Neuronal stem cell (in vitro differentiated cells): ENCODE results near the gene NTRK3.
"Not testable (repeated sequence)": the region's sequence is repeated elsewhere in the genome, so short reads cannot be mapped to it uniquely, and the experiment has no call there.

Experiments used
- DNase-seq: peaks from one replicate; pipeline ENCODE4 v3.0.0-alpha.2; 2013; ENCODE audit warnings: low spot score
- H2AFZ ChIP-seq: one replicate; pipeline ENCODE4 v1.6.1; 2013; ENCODE audit warnings: mild to moderate bottlenecking, low read length, inconsistent platforms
- H2AK5ac ChIP-seq: 2 replicates; pipeline ENCODE4 v1.6.1; 2013; ENCODE audit warnings: low read depth, mild to moderate bottlenecking, inconsistent platforms, low read length, moderate library complexity, mixed read lengths
- H2BK120ac ChIP-seq: 2 replicates; pipeline ENCODE4 v1.6.1; 2013; ENCODE audit warnings: low read depth, mild to moderate bottlenecking, inconsistent platforms, low read length, moderate library complexity, mixed read lengths
- H2BK12ac ChIP-seq: one replicate; pipeline ENCODE4 v1.6.1; 2013; ENCODE audit warnings: low read length, inconsistent platforms
- H2BK15ac ChIP-seq: 2 replicates; pipeline ENCODE4 v1.6.1; 2013; ENCODE audit warnings: mild to moderate bottlenecking, low read length, inconsistent platforms, mixed read lengths
- H2BK5ac ChIP-seq: one replicate; pipeline ENCODE4 v1.6.1; 2013; ENCODE audit warnings: inconsistent platforms, mild to moderate bottlenecking, low read length, moderate library complexity
- H3K14ac ChIP-seq: one replicate; pipeline ENCODE4 v1.6.1; 2013; ENCODE audit warnings: low read length, inconsistent platforms
- H3K18ac ChIP-seq: 2 replicates; pipeline ENCODE4 v1.6.1; 2013; ENCODE audit warnings: low read length, inconsistent platforms
- H3K23ac ChIP-seq: 2 replicates; pipeline ENCODE4 v1.6.1; 2013; ENCODE audit warnings: low read depth, mild to moderate bottlenecking, mixed read lengths, low read length, inconsistent platforms; ENCODE audit not compliant: poor library complexity
- H3K27ac ChIP-seq: replicated peaks from 3 replicates; pipeline ENCODE4 v1.5.1; 2013; ENCODE audit warnings: low read length, inconsistent platforms
- H3K27me3 ChIP-seq, 3 experiments: 2 replicates each; pipeline ENCODE4 v1.6.1; 2013; ENCODE audit warnings: low read length in 3 of 3, mild to moderate bottlenecking in 2 of 3, inconsistent platforms in 1 of 3, low read depth in 1 of 3, mixed read lengths in 1 of 3, moderate library complexity in 1 of 3; ENCODE audit not compliant: control insufficient read depth in 3 of 3, insufficient read depth in 3 of 3
- H3K36me3 ChIP-seq, 2 donors: replicated peaks in 1 of 2; 2 replicates each; pipeline ENCODE4 v1.6.1; 2013; ENCODE audit warnings: low read length in 2 of 2; ENCODE audit not compliant: control insufficient read depth in 2 of 2, insufficient read depth in 2 of 2
- H3K4ac ChIP-seq: 2 replicates; pipeline ENCODE4 v1.6.1; 2013; ENCODE audit warnings: inconsistent platforms, mild to moderate bottlenecking, low read length, moderate library complexity
- H3K4me1 ChIP-seq, 2 donors: 1 replicate in 1 of 2; 2 replicates in 1 of 2; pipeline ENCODE4 v1.6.1; 2013; ENCODE audit warnings: low read length in 2 of 2, low read depth in 1 of 2; ENCODE audit not compliant: control insufficient read depth in 2 of 2, insufficient read depth in 1 of 2
- H3K4me2 ChIP-seq: one replicate; pipeline ENCODE4 v1.6.1; 2013; ENCODE audit warnings: mild to moderate bottlenecking, low read length, inconsistent platforms; ENCODE audit not compliant: insufficient read depth, poor library complexity, severe bottlenecking
- H3K4me3 ChIP-seq, 2 donors: 2 replicates each; pipeline ENCODE4 v1.5.1; 2013; ENCODE audit warnings: low read length in 2 of 2, mild to moderate bottlenecking in 2 of 2, inconsistent platforms in 1 of 2, moderate library complexity in 1 of 2
- H3K79me1 ChIP-seq: one replicate; pipeline ENCODE4 v1.6.1; 2013; ENCODE audit warnings: low read depth, mild to moderate bottlenecking, inconsistent platforms, low read length, moderate library complexity
- H3K9ac ChIP-seq: one replicate; pipeline ENCODE4 v1.6.1; 2013; ENCODE audit warnings: mild to moderate bottlenecking, low read depth, low read length, inconsistent platforms; ENCODE audit not compliant: poor library complexity
- H3K9me3 ChIP-seq, 2 donors: replicated peaks in 1 of 2; 2 replicates each; pipeline versions ENCODE3 to v1.6.1; 2013; ENCODE audit warnings: low read length in 2 of 2, mild to moderate bottlenecking in 2 of 2, inconsistent platforms in 1 of 2, low read depth in 1 of 2, mixed read lengths in 1 of 2, moderate library complexity in 1 of 2; ENCODE audit not compliant: control insufficient read depth in 2 of 2, insufficient read depth in 1 of 2
- H4K8ac ChIP-seq: one replicate; pipeline ENCODE4 v1.6.1; 2013; ENCODE audit warnings: low read depth, mild to moderate bottlenecking, inconsistent platforms, low read length, moderate library complexity
- H4K91ac ChIP-seq: one replicate; pipeline ENCODE4 v1.6.1; 2013; ENCODE audit warnings: low read length, low read depth, mild to moderate bottlenecking, inconsistent platforms; ENCODE audit not compliant: poor library complexity
- WGBS, 2 donors: extraction: QIAGEN DNeasy Blood & Tissue Kit; methylation state at CpG; one replicate each; pipeline ENCODE4 v1.1.7; 2013; ENCODE audit warnings: missing lambda C conversion rate in 2 of 2, mixed read lengths in 1 of 2; ENCODE audit not compliant: insufficient read length in 2 of 2, insufficient replicate concordance in 1 of 2; ENCODE audit errors: extremely low coverage in 2 of 2; 5-methylcytosine and 5-hydroxymethylcytosine counted together

The NTRK3 gene

GRCh38 chr15:88038261-88038660, 218.3 kb downstream of the NTRK3 start:
- no peak overlapping the region for H2BK120ac ChIP-seq
- no CpG with 5 or more reads among the region's 4 CpGs for WGBS, 2 donors
- no peaks in the 10 kb centered on the region for H3K9me3 ChIP-seq

DNA sequence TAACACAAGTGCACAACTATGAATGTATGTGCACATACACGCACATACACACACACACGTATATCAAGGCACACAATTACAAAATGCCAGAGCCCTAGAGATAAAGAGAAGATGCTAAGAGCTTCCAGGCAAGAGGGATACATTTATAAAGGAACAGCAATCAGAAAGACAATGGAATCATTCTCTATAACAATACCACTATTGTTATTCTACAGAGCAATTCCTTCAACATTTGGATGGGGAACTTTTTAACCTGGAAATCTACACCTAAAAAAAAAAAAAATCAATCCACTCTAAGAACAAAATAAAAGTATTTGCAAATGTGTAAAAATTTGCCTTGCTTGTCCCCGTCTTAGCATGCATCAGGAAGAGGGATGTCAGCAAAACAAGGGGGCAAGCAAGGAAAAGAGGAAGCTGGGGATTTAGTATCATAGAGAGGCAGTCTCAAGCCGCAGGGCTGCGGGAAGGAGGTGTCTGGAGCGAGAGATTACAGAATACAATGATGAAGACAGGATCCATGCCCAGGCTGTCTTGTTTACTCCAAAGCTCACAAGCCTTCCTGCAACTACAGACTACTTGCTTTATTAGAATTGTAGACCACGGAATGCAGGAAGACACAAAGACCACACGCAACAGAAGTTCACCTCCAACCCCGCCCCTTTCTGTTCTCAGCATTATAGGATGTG, 220.2 kb downstream of the NTRK3 start:
- H3K4ac ChIP-seq = no peak overlapping the region
- no CpG with 5 or more reads among the region's 9 CpGs for WGBS, 2 donors
- no peak overlapping the region for H3K9ac ChIP-seq
- no peak overlapping the region for H2BK12ac ChIP-seq
- H3K36me3 ChIP-seq = no peaks in the 10 kb centered on the region
- no peak overlapping the region for H3K27ac ChIP-seq
- H3K23ac ChIP-seq = no peak overlapping the region
- H2AFZ ChIP-seq = no peak overlapping the region
- no peak overlapping the region for H4K8ac ChIP-seq
- no peak overlapping the region for H2BK15ac ChIP-seq
- H3K4me2 ChIP-seq = no peak overlapping the region
- H3K9me3 ChIP-seq = no peaks in the 10 kb centered on the region
- no peaks in the 10 kb centered on the region for H3K79me1 ChIP-seq
- no peak overlapping the region for H2AK5ac ChIP-seq
- no peak overlapping the region for H2BK5ac ChIP-seq
- H4K91ac ChIP-seq = no peak overlapping the region
- no peak overlapping the region for H3K4me3 ChIP-seq
- H3K18ac ChIP-seq = no peak overlapping the region
- H3K14ac ChIP-seq = no peak overlapping the region
- no peaks in the 10 kb centered on the region for H3K27me3 ChIP-seq
- no peak for DNase-seq
- no peak overlapping the region for H2BK120ac ChIP-seq
- peaks cover 0 to 3% of the 10 kb centered on the region in 2 donors for H3K4me1 ChIP-seq

More at GRCh38 chr15:88038261-88038660, 218.3 kb downstream of the NTRK3 start:
- Histone ChIP-seq H3K9ac (no peak overlapping the region), H3K4me1 (peaks cover 0 to 3% of the 10 kb centered on the region in 2 donors), H3K4ac (no peak overlapping the region), H2BK12ac (no peak overlapping the region), H3K18ac (no peak overlapping the region), H3K14ac (no peak overlapping the region), H2BK15ac (no peak overlapping the region), H3K27ac (no peak overlapping the region), H2AK5ac (no peak overlapping the region), H3K4me3 (no peak overlapping the region), H3K23ac (no peak overlapping the region), H3K4me2 (no peak overlapping the region), H3K79me1 (no peaks in the 10 kb centered on the region), H3K27me3 (no peaks in the 10 kb centered on the region), H4K8ac (no peak overlapping the region), H2BK5ac (no peak overlapping the region), H4K91ac (no peak overlapping the region), H3K36me3 (no peaks in the 10 kb centered on the region), H2AFZ (no peak overlapping the region)
- DNase-seq = no peak

DNA sequence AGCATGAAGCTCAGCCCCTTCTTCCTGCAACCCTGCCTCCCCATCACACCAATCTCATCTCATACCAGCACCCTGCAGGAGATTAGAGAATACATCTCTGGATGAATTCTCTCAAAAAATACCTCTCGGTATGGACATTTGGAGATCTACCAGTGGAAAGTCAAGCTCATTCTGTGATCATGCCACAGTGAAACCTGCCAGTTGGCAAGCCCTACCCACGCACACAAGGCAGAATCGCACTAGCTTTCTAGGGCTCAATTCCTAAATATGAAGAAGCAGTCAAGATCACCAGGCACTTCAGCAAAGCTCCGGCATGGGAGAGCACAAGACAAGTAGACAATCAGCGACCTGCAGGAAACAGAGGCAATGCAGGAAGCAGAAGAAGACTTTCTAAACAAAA, 221.2 kb downstream of the NTRK3 start:
- no peak overlapping the region for H3K18ac ChIP-seq
- H3K4me2 ChIP-seq = no peak overlapping the region
- no peak overlapping the region for H2BK12ac ChIP-seq
- H2BK5ac ChIP-seq = no peak overlapping the region
- no peaks in the 10 kb centered on the region for H3K36me3 ChIP-seq
- peaks cover 0 to 3% of the 10 kb centered on the region in 2 donors for H3K4me1 ChIP-seq
- H2BK120ac ChIP-seq = no peak overlapping the region
- no peaks in the 10 kb centered on the region for H3K27me3 ChIP-seq
- WGBS, 2 donors = no CpG with 5 or more reads among the region's 5 CpGs
- no peak overlapping the region for H3K4ac ChIP-seq
- H4K91ac ChIP-seq = no peak overlapping the region
- H3K9me3 ChIP-seq = peaks cover 0 to 5% of the 10 kb centered on the region in 2 donors
- H3K4me3 ChIP-seq = no peak overlapping the region
- H3K27ac ChIP-seq = no peak overlapping the region
- no peak overlapping the region for H2AK5ac ChIP-seq
- no peak overlapping the region for H4K8ac ChIP-seq
- H3K79me1 ChIP-seq = no peaks in the 10 kb centered on the region
- no peak overlapping the region for H3K9ac ChIP-seq
- no peak overlapping the region for H2AFZ ChIP-seq
- no peak overlapping the region for H3K23ac ChIP-seq
- H2BK15ac ChIP-seq = no peak overlapping the region
- H3K14ac ChIP-seq = no peak overlapping the region
- DNase-seq = no peak

GRCh38 chr15:88033421-88033820, 223.1 kb downstream of the NTRK3 start:
- H4K8ac ChIP-seq, H3K4me1 ChIP-seq, H3K36me3 ChIP-seq, H2BK120ac ChIP-seq, H3K23ac ChIP-seq, H3K27ac ChIP-seq, H2BK15ac ChIP-seq, H3K4me3 ChIP-seq, H3K4ac ChIP-seq, H2BK12ac ChIP-seq, H3K4me2 ChIP-seq, H2BK5ac ChIP-seq, H3K18ac ChIP-seq, DNase-seq, H3K79me1 ChIP-seq, H2AFZ ChIP-seq, H2AK5ac ChIP-seq, H3K9me3 ChIP-seq, H3K14ac ChIP-seq, H3K9ac ChIP-seq, H3K27me3 ChIP-seq, H4K91ac ChIP-seq: not testable (repeated sequence)
- WGBS, 2 donors = no CpG with 5 or more reads among the region's 5 CpGs
